Ureter (tissue), 1 donor: Measurements from ENCODE around the gene CLTB. TPM values are rescaled to one million over a fixed set of nuclear protein-coding genes. Genes with fewer than 3 reads are reported as not detected.

Experiments
- DNase-seq: peaks from one replicate; pipeline ENCODE4 v3.0.0-alpha.2; 2020; ENCODE audit warnings: low spot score
- total RNA-seq: library from RNA; stranded (reverse); gene quantifications from one replicate; pipeline ENCODE4 v1.2.4, GENCODE V29; 2023
- donor health status: DM: yes; HTN: yes; CAD: no.

The CLTB gene
- total RNA-seq, 1 donor from 2014 or later, result 66.1 TPM

DNA sequence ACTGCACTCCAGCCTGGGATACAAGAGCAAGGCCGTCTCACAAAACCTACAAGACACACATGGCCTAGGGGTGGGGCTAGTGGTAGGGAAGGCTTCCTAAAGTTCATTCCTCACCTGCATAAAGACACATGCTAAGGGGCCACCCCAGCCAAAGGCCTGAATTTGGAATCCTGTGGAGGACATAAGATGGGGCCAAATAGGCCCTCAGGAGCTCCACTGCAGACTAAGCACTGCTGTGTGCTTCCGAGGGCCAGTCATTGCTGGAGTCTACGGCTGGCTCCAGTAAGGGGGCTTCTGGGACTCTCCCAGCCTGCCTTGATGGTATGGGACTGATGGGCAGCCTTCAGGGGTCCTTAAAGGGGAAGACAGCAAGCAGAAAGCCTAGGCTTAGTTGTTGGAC lies 33.6 kb downstream of the CLTB start:
- no peak for DNase-seq

DNA sequence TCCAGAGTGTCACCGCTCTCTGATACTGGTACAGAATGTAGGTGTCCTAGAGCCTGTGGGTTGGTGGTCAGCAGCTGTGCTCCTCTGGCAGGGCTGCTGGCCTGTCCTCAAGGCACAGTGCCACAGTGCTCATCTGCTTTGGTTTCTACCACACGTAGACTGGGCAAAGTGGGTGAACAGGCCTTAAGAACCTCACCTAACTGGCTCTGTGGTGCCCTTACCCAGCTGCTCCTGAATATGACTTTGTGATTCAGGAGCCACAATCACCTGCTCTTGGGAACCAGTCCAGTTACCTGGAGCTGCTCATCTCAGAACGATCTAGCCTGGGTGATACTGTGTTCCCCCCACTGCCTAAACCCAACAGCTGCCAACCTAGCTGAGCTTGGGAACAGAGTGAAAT lies 34.4 kb downstream of the CLTB start:
- no peak for DNase-seq

DNA sequence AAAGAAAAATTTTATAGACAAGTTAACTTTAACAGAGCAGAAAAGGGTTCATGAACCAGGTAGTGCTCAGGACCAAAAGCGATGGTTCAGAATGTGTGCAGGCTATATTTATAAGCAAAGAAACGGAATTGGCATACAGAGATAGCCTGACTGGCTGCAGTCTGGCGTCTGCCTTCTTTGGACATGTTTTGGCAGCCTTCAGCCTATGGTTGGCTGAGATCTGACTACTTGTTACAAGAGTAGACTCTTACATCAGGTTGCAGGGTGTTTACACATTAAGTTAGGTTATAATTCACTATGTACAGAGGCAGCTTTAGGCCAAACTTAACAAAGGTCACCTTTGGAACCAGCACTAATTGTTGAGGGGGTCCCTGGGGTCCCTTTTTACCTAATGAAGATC lies 34.9 kb downstream of the CLTB start:
- no peak for DNase-seq

DNA sequence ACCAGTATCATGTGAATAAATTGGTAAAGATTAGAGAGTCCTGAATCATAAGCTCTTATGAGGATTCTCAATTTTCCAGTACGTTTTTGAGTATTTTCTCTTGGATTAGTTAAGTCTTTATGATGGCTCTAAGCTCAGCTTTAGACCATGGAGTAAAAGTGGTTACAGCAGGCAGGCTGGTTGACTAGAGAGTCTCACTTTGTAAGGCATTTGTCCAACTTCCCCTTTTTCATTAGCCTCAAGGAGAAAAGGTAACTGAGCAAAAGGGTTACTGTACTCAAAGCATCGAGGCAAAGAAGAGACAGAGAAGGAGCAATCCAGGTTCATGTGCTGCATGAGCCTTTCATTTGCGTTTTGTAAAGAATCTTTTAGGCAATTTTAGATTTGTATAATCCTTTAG lies 36.5 kb downstream of the CLTB start:
- DNase-seq, result no peak

DNA sequence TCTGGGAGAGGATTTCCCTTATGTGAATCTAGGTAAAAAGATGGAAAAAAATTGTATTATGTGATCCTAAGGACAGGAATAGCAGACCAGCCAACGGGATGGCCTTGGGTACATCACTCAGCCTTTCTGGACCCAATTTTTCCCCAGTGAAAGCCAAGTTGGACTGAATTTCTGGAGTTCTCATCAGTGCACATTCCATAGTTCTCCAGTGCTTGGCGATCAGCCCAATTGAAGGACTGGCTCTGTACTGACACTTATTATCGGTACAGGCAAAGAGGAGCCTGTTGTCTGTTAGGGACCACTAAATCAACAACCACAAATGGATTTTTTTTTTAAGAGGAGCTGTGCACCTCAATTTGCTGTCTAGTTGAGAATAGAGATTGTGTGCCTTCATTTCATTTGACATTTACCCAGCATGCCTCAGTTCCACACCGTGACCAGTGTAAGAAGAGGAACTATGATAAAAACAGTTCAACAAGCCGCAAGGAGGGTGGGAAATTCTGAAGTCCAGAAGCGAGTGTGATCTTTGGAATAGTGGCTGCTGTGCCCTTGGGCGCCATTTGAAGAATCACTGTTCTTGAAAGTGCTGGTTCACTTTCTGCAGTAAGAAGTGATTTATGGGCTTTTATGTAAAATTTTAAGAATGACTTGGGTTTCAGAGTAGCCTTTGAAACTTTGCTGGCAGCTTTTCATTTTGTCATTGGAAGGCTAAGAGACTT lies 43.1 kb downstream of the CLTB start:
- no peak for DNase-seq

DNA sequence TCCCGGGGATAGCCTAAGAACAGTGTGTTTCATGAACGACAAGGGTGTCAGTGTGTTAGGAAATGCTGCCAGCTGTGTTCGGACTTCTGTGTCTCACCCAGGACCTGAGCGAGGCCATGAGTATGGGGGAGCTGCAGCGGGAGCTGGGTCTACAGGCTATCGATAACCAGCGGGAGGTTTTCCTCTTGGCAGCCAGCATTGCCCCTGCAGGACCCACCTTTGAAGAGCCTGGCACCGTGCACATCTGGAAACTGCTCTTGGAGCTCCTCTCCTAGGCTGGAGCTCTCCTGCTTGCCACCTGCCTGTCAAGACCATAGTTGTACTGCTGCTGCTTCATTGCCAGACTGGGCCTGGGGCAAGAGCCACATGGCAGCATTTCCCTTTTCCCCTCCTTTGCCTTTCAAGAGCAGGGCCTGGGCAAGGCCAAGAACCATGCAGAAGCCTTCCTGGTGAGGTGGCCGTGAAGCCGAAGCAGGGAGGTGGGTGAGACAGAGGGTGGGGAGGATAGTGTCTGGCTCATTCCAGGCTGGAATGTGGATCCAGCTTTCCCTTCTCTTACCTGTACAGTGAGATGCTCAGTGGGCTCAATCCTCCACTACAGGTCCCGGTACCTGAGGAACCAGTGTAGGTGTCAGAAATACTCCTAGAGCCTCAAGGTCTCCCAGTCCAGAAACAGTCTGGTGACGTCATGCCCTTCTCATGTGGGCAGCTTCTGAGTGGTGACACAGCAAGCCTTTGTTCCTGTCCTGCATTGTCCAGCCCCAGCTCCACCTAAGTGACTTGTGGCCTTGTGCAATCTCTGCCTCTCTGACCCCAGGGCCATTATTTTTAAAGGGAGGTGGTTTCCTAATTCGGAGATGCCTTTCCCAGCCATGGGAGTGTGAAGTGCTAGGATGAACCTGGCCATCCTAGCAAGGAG lies 44.5 kb downstream of the CLTB start:
- no peak for DNase-seq

DNA sequence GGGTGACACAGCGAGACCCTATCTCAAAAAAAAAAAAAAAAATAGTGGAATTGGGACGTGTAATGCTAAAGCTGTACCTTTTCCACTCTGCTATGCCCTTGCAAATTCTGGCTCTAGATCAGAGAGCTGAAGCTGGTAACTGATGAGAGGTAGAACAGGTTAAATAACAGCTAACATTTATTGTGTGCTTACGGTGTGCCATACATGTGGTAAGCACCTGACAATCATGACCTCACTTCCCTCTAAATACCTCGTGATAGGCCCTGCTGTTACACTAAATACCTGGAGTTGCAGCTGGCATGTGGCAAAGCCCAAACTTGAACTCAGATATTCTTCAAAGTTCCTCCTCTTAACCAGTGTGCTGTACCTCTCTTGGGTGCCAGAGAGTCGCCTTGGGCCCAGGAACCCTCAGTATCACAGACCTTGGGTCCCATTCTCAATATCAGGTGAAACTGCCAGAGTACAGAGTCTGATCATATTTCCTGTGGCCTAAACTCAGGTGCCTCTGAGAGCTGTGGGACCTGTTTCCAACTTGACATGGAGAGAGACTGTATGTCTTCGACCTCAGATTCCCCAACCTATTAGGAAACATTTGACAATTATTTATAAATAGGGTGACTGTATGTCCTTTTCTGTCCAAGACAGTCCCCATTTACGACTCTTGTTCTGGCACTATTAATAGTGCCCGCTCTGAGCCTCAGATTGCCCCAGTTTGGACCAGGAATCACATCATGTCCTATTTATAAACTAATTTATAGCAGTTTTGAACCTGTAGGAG lies 46.2 kb downstream of the CLTB start:
- no peak for DNase-seq

DNA sequence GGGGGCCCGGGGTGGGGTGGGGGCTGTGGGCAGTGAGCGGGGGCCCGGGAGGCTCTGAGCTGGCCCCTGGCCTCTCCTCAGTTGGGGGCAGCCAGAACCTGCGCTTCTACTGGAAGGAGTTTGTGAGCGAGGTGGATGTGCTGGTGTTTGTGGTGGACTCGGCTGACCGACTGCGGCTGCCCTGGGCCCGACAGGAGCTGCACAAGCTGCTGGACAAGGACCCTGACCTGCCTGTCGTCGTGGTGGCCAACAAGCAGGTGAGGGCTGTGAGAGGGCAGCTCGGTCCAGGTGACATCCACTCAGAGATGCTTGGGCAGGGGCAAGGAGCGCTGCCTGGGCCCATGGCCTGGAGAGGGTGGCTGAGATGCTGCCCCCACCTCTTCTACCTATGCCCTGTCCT lies 47.6 kb downstream of the CLTB start:
- DNase-seq, result no peak

DNA sequence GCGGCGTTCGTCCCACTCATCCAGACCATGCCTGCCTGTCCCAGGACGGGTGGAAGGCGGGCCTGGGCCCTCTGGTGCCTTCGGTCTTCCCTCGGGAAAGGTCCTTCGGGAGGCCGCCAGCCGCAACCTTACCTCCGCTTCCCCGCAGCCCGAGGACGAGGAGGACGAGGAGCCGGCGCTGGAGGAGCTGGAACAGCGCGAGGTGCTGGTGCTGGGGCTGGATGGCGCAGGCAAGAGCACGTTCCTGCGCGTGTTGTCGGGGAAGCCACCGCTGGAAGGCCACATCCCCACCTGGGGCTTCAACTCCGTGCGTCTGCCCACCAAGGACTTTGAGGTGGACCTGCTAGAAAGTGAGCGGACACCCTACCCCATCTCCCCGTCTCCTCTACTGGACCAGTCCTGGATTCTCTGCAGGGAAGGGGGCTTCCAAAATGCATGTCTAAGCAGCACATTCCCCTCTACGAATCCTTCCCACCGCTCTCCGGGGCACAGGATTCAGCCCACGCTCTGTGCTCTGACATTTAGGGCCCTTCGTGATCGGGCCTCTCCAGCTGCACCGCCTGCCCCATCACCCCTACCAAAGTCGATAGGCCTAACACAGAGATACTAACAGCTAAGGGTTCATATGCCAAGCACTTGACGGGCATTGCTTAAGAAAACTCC lies 50.0 kb downstream of the CLTB start:
- DNase-seq, result no peak

DNA sequence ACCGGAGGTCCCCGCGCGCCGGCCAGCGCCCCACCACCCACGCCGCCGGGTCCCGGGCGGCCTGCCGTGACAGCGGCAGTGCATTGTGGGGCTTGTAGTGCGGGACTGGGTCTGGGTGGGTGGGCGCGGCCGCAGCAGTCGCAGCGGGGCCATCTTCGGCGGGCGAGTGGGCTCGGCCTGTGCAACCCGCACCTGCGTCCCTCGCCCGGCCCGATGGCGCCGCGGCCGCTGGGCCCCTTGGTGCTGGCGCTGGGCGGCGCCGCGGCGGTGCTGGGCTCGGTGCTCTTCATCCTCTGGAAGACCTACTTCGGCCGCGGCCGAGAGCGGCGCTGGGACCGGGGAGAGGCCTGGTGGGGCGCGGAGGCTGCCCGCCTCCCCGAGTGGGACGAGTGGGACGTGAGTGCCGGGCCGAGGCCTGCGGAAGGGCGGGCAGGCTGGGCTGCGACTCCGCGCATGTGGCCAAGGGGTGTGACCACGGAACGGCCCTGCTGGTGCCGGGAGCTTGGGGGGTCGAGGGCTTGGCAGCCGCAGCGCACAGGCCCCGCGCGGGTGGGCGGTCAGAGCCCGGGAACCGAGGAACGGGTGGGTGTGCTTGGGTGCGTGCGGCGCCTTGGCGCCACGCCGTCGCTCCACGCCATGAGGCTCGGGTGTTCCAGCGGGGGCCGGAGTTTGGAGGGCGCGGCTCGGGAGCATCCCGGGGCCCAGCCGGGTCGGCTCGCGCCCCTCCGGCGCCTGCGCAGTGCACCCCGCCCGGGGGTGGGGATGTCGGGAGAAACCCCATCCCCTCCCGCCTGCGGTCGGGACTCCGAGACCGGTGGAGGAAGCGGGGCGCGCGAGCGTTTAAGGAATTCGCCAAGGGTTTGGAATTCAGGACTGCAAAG lies 50.7 kb downstream of the CLTB start, which contains the start of gene ARL10:
TSS of gene ARL10 (plus strand) at position 137 of the 881 bp plus-strand sequence. CDS start at position 214, 77 bp downstream.
- no peak for DNase-seq

DNA sequence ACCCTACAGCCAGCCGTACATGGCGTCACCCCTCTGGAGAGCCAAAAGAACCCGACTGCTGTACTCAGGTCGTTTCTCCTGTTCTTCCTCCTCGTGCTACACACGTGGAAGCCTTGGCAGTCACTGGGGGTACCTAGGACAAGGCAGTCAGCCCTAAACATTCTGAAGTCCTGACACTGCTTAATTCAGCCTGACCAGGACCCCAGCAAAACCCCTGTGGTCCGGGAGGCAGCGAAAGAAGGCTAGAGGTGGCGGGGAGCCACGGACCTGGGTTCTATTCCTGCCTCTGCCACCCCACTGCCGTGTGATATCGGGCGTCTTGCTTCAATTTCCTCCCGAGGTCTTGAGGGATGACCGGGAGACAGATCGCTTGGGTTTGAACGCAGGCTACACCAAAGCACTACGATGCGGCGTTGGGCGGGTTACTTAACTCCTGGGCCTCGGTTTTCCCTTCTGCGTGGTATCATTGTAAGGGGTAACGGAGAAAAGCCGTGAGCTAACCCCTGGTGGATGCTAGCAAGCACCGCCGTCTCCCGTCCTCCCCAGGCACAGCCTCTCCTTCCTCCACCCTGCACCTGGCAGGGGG lies 51.5 kb downstream of the CLTB start:
- DNase-seq, result peak; percentile 55

DNA sequence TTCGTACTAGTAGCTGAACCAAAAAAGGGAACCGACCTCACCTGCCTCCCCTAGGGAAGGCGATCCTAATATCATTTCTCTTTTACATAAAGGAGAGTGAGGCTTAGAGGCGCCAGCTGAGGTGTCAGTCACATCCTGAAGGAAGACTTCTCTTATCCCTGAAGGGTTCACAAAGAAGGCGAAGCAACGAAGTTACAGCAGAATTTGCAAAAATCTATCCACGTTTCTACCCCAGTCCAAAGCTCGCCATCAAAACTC lies 54.2 kb downstream of the CLTB start:
- no peak for DNase-seq

DNA sequence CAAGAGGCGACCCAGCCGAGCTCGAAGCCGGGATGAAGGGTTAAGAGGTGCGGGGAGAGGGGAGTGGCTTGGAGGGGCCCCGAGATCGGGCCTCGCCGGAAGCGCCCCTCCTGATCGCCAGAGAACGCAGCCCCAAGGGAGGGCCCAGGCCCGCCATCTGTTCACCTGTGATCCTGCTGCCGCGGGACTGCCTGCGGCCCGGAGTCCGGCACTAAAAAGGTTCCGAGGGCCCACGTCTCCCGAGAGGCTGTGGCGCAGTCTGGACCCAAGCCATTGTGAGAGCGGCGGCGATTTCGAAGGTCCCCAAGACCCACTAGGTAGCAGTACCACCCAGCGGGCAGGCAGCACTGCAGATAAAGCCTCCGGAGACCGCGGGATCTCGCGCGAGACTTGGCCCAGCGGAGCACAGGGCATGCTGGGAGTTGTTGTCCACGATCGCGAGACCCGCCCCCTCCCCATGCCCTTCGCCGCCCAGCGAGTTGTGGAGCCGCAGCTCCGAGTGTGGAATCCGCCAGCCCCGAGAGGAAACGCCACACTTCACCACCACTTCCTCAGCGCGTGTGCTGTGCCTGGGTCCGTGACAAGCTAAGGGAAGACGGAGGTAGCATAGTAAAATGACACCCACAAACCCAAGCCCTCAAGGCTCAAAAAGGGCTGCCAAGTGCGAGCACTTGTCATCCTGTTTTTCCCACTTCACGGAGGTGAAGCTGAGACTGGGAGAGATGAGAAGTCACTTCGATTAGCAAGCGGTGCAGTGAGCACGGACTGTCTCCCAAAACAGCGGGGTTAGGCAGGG lies 54.7 kb downstream of the CLTB start, which contains the start of gene KIAA1191:
TSS of gene KIAA1191 (minus strand) at position 328 of the 796 bp plus-strand sequence. CDS start 2,256 bp downstream, outside the sequence.
- DNase-seq, result peak; percentile 94

DNA sequence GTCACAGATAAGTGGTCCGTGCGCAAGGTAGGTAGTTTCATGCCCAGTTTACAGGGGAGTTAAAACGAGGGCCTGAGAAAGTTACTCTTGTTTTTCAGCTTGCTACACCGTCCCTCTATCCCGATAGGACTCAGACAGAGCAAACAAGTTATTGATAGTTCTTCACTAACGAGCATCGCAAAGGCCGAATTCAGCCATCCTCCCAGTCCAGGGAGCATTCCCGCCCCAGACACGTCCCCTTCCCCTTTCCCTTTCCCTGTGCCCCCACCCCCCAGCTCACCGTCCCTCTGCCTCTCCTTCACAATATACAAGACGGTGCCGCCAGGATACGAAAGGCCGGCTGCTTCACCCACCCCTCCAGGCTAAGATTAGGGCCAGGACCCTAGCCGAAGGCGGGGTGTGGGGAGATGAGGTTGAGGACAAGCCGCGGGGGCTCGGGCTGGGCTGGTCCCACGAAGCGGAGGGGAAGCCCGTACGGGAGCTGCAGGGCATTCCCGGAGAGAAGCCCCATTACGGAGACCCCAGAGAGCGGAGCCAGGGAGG lies 55.4 kb downstream of the CLTB start:
- no peak for DNase-seq

DNA sequence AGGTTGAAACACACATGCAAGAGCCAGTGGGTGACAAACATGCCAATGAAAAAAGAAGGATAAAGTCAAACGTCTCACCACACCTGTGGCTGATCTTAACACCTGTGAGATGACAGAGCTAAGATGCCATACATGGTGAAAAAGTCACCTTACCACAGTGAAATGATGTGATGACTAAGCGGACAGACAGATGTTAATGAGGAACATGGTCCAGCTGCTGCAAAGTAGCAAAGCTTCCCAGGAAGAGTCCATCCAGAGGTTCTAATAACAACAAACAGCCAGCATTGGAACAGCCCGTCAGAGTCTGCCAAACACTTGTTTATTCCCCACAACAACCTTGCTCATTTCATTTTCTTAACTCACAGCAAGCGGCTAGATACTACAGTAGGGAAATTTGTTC lies 56.7 kb downstream of the CLTB start:
- DNase-seq, result no peak

DNA sequence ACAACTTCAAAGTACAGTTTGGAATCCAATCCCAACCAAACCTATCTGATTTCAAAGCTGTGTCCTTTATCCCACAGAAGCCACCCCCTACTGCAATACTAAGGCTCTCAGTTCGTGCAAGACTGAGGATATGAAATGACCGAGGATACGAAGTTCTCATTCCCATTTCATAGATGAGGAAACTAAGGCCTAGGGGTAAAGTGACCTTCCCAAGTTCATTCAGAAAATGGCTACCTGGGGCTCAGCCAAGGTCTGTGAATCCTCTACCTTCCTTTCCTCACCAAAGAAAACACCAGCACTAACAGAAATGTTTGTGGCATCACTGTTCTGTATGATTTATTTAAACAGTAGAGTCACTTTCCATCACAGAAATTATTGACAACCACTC lies 60.2 kb downstream of the CLTB start:
- no peak for DNase-seq

DNA sequence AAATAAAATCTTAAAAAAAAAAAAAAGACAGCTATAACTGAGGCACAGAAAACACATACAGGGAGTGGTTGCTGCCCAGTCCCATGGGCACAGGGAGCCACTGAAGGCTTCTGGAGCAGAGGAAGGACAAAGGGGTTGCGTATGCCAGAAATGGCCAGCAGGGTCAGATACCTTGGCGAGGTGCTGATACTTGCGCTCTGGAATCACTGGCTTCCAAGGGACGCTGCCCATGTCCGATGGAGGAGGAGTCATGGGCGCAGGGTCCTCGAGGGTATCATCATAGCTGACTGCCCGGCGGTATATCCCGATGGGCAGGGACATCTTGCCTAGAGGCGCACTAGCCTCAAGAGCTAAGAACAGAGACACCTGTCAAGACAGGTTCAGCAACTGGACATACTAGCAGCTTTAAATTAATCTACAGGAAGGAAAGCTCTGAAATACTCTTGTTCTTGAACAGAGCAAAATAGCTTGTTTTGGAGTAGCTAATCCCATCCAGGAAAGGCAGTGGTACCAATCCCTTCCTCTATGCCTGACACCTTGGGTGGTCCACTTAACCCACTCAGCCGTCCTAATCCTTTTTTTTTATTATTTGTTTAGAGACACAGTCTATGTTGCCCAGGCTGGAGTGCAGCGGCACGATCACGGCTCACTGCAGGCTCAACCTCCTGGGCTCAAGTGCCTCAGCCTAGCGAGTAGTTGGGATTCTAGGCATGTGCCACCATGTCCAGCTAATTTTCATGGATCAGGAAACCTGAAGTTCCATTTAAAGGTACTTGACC lies 60.8 kb downstream of the CLTB start:
- DNase-seq, result no peak

DNA sequence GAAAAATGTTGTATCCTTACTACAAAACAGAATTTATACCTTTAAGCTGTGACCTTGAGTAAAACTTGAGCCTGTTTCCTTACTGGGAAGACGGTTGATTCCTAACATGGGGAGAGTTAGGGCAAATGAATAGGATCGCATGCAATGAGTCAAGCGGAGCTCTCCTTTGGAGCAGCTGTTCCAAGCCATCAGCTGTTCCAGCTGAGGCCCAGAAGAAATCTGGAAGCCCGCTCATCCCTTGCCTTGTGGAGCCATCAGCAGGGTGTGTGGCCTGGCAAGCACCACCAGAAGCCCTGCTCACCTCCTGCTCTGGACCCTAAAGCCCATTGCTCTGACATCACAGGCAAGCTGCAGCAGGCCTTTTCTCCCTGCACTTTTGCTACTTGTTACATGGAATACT lies 62.8 kb downstream of the CLTB start:
- no peak for DNase-seq
